Measurements from ENCODE around the gene LGALS12.

Gene LGALS12

DNA sequence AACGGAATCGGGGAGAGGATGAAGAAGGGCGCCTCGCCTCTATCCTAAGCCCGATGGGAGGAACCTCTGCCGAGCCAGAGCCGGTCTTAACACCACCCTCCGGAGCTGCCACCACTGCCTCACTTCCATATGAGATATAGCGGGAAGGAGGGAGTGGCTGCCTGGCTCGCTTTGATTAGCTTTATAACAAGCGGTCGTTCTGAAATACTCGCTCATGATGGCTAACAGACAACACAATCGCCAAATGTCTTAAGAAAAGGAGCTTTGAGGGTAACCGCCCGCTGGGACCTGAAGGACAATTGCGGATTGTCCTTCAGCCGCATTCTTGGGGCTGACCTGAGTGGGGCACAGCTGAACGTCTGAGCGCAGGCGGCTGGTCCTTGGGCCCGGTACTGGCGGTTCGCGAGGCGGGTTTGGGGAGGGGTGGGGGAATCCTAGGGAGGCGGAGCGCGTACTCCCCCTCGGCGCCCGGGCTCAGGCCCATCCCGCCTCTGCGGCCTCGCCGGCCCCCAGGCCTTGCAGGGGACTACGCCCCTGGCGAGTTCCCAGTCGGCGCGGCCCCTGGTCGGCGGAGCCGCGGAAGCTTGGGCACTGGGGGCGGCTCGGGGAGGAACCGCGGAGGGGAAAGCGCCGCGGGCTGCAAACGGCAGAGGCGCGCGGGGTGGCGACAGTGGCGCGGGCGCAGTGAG, 15.2 kb upstream of the LGALS12 start, which contains the start of gene PLAAT5:
TSS of gene PLAAT5 (minus strand) at position 617 of the 689 bp plus-strand sequence. CDS start at position 484, 133 bp downstream.
- Histone ChIP-seq H3K27ac (no peak within 1 kb of the TSS), H3K27me3 (ENCODE audit: insufficient read depth, low read depth, severe bottlenecking) (peaks cover 58% of the 10 kb centered on the region), H3K9me3 (ENCODE audit: severe bottlenecking) (peaks cover 10% of the 10 kb centered on the region), H3K4me3 (ENCODE audit: low read depth, low read length) (no peak within 1 kb of the TSS), H3K36me3 (no peaks in the 10 kb centered on the region)
- DNase-seq = no peak
- TF ChIP-seq, protein P1, sequence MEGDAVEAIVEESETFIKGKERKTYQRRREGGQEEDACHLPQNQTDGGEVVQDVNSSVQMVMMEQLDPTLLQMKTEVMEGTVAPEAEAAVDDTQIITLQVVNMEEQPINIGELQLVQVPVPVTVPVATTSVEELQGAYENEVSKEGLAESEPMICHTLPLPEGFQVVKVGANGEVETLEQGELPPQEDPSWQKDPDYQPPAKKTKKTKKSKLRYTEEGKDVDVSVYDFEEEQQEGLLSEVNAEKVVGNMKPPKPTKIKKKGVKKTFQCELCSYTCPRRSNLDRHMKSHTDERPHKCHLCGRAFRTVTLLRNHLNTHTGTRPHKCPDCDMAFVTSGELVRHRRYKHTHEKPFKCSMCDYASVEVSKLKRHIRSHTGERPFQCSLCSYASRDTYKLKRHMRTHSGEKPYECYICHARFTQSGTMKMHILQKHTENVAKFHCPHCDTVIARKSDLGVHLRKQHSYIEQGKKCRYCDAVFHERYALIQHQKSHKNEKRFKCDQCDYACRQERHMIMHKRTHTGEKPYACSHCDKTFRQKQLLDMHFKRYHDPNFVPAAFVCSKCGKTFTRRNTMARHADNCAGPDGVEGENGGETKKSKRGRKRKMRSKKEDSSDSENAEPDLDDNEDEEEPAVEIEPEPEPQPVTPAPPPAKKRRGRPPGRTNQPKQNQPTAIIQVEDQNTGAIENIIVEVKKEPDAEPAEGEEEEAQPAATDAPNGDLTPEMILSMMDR (IDR thresholded peaks at IDR 0.05; ENCODE audit: low read depth, low read length) = no peak

DNA sequence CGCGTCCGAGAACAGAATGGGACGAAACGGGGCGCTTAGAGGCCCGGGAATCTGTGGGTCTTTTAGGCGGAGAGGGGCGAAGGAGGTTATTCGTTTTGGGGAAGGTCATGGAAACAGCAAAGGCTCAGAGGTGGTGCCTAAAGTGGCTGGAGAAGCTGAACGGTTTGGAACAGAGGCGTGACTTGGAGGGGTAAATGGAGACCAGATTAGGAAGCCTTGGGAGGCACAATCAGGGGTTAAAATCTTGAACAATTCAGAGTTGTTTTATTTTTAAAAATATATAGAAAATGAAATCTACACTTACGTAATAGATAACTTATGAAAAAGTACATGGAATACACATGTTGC, 14.7 kb upstream of the LGALS12 start:
- Histone ChIP-seq H3K27me3 (ENCODE audit: insufficient read depth, low read depth, severe bottlenecking) (peaks cover 63% of the 10 kb centered on the region), H3K4me3 (ENCODE audit: low read depth, low read length) (no peak overlapping the region), H3K27ac (no peak overlapping the region), H3K9me3 (ENCODE audit: severe bottlenecking) (peaks cover 6% of the 10 kb centered on the region), H3K36me3 (no peaks in the 10 kb centered on the region)
- TF ChIP-seq, protein P1 (IDR thresholded peaks at IDR 0.05; ENCODE audit: low read depth, low read length) = no peak
- DNase-seq = no peak

DNA sequence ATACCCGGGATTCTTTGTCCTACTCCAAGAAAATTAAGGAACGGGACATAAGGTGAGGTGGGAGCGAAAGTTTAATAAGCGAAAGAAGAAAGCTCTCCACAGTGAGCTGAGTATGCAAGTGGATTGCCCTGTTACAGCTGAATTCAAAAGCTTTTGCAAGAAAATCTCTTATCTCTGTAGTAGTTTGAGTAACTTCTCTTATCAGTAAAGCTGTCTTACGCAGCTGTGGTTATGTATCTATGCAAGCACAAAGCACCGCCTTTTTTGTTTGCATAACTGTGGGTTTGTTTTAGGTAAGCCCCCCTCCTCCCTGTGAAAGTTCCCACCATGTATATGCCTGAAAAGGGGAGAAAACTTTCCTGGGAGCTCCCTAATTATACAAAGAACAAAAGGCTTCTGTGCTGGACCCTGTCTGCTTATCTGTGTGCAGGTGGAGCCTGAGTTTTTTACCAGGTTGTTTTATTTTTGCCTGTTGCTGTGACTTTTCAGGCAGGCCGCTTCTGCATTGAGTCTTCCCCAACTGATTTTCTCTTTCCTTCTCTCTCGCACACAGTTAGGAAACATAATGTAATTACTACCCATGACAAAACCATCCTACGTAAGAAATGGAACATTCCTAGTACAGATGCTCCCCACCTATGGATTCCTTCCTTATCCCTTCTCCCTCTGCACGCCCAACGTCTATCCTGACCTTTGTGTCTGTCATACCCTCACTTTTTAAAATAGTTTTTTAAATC, 14.1 kb upstream of the LGALS12 start:
- Histone ChIP-seq H3K4me3 (ENCODE audit: low read depth, low read length) (no peak overlapping the region), H3K27ac (no peak overlapping the region), H3K27me3 (ENCODE audit: insufficient read depth, low read depth, severe bottlenecking) (peaks cover 64% of the 10 kb centered on the region), H3K36me3 (no peaks in the 10 kb centered on the region), H3K9me3 (ENCODE audit: severe bottlenecking) (peaks cover 6% of the 10 kb centered on the region)
- TF ChIP-seq, protein P1 (IDR thresholded peaks at IDR 0.05; ENCODE audit: low read depth, low read length) = no peak
- DNase-seq = no peak

DNA sequence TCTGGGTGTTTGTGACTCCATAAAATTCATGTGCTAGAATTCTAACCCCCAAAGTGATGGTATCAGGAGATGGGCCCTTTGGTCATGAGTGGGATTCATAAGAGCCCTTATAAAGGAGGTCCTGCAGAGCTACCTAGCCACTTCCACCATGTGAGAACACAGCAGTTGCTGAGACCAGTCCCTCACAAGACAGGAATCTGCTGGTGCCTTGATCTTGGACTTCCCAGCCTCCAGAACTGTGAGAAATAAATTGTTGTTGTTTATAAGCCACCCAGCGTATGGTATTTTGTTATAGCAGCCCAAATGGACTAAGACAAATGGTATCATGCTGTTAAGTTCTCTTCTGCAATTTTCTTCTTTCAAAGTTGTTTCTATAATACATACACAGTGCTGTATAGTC, 13.4 kb upstream of the LGALS12 start:
- TF ChIP-seq, protein P1 (IDR thresholded peaks at IDR 0.05; ENCODE audit: low read depth, low read length) = no peak
- Histone ChIP-seq H3K9me3 (ENCODE audit: severe bottlenecking) (peaks cover 6% of the 10 kb centered on the region), H3K36me3 (no peaks in the 10 kb centered on the region), H3K27me3 (ENCODE audit: insufficient read depth, low read depth, severe bottlenecking) (peaks cover 59% of the 10 kb centered on the region), H3K4me3 (ENCODE audit: low read depth, low read length) (no peak overlapping the region), H3K27ac (no peak overlapping the region)
- no peak for DNase-seq

DNA sequence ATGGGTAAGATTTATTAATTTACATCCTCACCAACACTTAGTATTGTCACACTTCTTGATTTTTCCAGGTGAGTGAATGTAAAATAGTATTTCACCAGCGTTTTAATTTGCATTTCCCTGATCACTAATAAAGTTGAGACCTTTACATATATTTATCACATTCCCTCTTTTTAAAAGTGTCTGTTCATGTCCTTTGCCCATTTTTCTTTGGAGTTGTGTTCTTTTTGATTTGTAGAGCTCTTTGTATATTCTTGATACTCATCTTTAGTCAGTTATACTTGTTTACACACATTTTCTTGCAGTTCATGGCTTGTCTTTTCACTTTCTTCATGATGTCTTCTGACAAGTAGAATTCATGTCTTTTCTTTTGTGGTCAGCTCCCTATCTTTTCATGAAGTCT, 12.8 kb upstream of the LGALS12 start:
- TF ChIP-seq, protein P1 (IDR thresholded peaks at IDR 0.05; ENCODE audit: low read depth, low read length) = no peak
- DNase-seq = no peak

More for the DNA sequence above, 12.8 kb upstream of the LGALS12 start:
- peaks cover 6% of the 10 kb centered on the region for H3K9me3 ChIP-seq (ENCODE audit: severe bottlenecking)
- no peaks in the 10 kb centered on the region for H3K36me3 ChIP-seq
- peaks cover 59% of the 10 kb centered on the region for H3K27me3 ChIP-seq (ENCODE audit: insufficient read depth, low read depth, severe bottlenecking)
- H3K4me3 ChIP-seq (ENCODE audit: low read depth, low read length) = no peak overlapping the region
- no peak overlapping the region for H3K27ac ChIP-seq
